ENCODE data around the gene PLAAT1. TPM values are rescaled to one million over a fixed set of nuclear protein-coding genes. Genes with fewer than 3 reads are reported as not detected.

The PLAAT1 gene
- total RNA-seq, 1 experiment from 2014 or later, result not detected

Other genes starting within 250 kb of the PLAAT1 start
- not detected in 2 replicates for gene ATP13A5, start 137.5 kb downstream of the PLAAT1 start, total RNA-seq (2014; rRNA removed; shearing (Covaris generic))

Measured in G401 (cell line).